GM04503 (cell line): ENCODE data around the gene NAPA.

Experiments used
- DNase-seq: peaks from one replicate; pipeline ENCODE4 v3.0.0-alpha.2; 2012; ENCODE audit warnings: low read depth

Gene NAPA

DNA sequence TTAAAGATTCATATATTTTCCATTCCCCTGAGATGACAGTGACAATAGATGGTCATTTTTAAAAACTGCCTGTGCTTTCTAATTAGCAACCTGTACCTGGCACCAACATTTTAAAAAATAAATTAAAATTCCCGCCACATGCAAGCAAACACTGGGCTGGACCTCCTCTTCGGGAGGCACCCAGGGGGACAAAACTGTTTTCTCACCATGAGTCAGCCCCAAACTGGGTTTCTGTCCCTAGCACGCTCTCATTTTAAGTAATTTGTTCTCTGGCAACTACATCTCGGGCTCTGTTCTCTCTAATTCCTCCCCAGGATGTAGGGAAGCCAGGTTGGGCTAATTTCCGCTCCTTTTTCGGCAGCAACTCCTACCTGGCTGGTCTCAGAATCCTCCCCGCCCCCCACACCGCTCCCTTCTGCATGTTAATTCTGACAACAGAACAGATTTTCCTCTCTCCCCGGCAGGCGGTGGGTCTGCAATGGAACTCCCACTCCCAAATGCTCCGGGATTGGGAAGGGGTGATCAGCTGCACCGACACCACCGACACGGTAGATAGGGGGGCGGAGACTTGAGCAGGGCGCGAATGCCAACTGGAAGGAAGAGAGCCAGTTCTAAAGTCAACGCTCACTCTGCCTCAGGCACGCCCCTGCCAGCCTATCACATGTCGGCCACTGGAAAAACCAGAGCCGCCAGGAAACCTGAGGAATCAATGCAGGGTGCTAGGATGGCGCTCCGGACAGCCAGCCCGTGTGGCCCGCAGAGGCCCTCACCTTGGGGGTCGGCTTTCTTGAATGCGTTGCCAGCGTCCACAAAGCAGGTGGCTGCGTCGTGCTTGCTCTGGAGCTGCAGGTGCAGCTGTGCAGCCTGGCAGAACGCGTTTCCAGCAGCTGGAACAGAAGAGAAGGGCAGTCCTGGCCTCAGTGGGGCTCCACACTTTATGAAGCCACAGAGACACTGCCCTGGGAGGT, 14.7 kb downstream of the NAPA start:
- no peak for DNase-seq

DNA sequence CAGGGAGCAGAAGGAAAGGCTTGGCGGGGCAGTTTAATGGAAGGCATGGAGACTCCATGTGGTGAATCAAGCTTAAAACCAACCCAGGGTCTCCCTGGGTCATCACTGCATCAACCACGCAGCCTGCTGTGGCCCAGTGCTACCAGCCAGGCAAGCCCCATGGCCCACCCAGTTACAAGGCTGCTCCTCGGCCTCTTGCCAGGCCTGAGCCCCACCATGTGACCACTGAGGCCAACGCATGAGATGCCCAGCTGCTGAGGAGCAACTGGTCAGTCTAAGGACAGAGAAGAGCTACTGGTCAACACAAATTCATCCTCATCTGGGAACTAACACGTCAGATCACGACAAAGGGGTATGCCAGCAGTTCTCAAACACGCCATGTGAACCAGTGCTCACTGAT, 15.5 kb downstream of the NAPA start:
- no peak for DNase-seq

- no peak for DNase-seq
These were observed 16.3 kb downstream of the NAPA start for GRCh38 chr19:47498561-47498960.

DNA sequence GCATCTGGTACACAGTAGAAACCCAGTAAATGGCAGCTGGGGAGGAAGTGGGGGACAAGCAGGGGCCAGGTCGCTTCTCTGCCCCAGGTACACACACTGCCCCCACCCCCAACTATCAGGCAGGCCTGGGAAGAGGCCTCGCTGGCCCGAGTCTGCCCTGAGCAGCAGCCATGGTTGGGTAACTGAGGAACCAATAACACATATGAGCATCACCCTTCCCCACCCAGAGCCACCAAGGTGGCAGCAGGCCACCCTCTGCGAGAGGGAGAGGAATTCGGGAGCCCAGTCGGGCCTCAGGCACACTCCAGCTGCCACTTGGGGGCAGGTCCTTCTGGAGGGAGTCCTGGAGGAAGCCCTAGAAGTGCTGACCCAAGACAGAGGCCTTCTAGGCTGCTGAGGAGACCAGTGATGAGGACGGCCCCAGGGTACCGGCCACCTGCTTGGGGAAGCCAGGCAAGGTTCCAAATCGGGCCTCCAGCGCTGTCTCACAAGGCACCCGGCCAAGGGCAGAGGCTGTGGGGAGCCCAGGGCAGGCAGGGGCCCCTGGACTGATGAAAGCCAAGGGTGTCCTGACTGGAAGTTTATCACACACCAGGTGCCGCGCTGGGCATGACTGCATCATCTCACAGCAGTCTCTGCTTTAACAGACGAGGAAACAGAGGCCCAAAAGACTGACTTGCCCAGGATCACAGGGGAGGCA, 16.9 kb downstream of the NAPA start:
- DNase-seq: no peak

DNA sequence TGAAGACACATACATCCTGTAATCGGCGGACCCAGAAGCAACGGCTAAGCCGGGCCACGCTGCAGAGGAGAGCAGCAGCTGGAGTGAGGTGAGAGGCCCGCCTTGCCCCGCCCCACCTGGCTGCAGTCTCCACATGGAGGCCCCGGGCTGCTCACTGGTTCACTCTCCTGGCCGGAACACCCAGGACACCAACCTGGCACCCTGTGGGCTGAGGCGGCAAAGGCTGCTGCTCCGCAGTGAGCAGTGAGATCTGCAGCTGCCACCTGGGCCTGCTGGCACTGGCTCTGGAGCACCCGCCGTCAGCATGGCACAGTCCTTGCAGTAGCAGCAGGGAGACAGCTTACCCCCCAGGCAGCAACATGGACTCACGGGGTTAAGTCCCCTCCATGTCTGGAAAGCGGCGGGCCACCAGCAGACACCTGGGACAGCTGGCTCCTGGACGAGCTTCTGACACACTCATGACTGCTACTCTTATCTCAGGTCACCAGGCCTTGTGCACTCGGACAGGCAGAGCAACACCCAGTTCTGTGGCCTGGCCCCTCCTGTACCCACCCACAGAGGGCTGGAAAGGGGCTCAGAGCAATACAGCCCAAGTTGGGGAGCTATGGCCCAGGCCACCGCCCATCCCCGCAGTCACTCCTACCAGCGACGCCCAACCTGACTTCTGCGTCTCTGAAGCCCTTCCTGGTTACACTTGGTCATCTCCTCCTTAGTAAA, 17.7 kb downstream of the NAPA start:
- no peak for DNase-seq

- DNase-seq: no peak
These were observed 19.1 kb downstream of the NAPA start for GRCh38 chr19:47495478-47496372.

DNA sequence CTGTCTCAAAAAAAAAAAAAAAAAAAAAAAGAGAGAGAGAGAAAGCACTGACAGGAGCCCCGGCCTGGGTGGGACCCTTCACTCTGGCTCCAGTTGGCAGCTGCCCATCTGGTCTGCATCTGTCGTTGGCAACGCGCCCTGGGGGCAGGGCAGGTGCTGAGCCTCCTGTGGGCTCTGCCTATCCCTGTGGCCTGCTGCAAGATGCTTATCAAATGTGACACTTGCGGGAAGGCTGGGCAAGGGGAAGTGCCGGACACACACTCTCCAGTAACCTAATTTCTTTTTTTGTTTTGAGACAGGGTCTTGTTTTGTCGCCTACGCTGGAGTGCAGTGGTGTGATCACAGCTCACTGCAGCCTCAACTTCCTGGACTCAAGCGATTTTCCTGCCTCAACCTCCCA, 20.1 kb downstream of the NAPA start:
- no peak for DNase-seq

GRCh38 chr19:47494211-47494547, 20.7 kb downstream of the NAPA start:
- no peak for DNase-seq

GRCh38 chr19:47493378-47494210, 21.3 kb downstream of the NAPA start:
- no peak for DNase-seq

DNA sequence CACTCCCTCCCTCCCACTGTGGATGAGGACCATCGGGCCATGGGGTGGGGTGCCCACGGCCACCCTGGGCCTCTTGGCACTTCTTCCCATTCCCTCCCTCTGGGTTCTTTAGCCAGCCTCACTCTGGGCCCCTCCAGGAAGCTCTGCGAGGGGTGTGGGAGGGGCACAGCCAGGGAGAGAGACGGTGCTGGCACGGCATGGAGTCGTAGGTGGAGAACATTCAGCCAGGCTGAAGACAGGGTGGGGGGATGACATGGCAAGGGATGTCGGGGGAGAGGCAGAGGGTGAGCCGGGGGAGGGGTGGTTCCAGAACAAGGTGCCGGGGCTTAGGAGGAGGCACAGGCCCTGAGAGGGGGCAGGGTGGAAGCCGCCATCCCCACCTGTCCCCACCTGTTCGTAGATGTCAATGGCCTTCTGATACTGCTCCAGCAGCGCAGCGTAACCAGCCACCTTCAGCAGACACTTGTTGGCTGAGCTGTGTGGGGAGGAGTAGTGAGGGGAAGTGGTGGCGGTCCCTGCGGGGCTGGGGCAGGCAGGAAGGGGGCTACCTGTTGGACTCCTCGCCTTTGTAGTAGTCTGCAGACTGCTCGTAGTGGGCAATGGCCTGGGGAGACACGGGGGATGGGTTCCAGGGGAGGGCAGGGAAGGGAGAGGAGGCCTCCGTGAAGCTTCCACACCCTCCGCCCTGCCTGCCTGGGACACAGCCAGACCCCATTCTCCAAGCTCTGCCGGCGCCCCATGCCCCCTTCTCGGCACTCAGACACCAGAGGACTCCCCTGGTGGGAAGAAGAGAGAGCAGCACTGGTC, 22.1 kb downstream of the NAPA start:
- DNase-seq: no peak

DNA sequence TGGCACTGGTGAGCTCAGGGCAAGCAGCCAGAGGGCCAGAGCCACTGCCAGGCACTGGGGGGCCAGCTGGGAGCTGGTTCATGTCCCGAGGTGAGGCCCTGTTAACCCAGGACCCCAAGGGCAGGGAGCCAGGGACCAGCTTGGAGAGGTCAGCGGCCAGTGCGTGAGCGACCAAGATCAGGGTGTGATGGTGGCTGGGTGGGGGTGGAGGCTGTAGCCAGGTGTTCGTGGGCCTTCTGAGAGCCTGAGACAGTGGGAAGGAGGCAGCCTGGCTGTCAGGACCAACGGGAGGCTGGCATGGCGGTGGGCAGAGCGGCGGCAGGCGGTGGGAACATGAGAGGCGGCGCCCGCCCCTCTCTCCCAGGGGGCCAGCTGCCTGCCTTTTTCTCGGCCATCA, 22.7 kb downstream of the NAPA start:
- DNase-seq: no peak

DNA sequence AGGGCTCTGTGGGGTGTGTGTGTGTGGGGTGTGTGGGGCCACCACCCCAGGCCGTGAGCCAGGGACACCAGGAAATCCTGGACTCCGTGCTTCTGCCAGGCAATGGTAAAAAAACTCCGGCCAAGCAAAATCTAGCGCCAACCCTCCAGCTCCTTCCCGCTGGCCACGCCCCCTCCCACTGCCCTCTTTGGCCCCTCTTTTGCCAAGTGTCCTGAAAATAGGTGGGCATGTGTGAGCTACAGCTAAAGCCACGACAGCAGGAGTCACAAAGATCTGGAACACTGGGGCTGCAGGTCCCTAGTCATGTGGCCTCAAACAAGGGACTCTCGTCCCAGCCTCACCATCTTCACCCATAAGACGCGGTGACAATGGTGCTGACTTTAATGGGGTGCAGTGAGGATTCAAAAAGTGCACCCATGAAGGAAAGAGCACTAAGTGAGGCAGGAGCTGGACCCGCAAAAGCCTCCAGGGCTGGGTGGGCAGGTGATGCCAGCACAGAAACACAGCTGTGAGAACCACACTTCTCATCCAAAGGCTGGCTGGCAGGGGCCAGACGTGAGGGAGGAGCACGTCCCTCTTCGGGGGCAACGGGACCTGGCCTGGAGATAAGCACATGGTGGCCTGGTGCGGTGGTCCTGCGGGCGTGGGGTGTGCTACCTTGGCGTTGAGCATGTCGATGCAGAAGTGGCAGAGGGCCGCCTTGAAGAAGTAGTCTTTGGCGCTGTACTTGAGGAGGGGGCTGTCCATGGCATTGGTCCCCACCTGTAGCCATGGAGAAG, 23.3 kb downstream of the NAPA start:
- no peak for DNase-seq

- no peak for DNase-seq
These were observed 24.0 kb downstream of the NAPA start for GRCh38 chr19:47490847-47491246.

GRCh38 chr19:47490031-47490430, 24.8 kb downstream of the NAPA start:
- no peak for DNase-seq

- DNase-seq: no peak
These were observed 25.6 kb downstream of the NAPA start for GRCh38 chr19:47489072-47489914.

DNA sequence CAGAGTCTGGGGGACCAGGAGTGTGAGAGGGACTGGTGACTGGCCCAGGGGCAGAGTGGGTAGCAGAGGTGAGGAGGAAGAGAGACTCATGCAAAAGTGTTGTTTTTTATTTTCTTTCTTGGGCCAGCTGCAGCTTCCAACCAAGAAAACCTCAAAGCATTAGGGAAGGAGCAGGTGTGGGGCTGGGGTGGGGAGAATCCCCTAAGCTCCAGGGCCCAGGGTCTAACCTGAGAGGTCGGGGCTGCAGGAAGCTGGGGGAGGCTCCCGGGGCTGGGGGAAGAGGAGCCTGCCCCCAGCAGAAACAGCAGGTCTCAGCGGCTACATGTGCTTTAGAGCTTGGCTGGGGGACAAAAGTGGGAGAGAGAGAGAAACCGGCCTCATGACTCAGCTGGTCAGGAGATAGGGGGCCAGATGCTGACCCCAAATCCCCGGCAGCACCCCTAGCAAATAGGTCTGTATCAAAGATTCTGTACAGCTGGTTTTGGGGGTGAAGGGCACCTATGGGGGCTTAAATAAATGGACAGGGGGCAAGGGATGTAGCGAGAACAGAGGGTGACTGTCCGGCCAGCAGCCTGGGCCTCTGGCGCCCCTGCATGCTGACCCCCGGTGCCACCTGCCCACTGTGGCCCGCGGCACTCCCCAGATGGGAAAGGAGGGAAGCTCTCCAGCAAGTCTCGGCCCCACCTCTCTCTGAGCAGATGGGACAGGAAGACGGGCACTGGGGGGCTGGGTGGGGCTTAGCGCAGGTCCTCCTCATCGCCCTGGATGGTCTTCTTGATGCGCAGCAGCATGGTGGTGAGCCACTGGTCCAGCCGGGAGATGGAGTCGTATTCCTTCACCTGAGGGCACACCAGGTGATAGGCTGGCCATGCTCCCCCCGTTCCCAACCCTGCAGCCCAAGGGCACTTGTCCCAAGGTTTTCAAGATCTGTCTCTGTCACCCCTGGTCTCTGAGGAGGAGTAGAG, 27.0 kb downstream of the NAPA start:
- DNase-seq: no peak

DNA sequence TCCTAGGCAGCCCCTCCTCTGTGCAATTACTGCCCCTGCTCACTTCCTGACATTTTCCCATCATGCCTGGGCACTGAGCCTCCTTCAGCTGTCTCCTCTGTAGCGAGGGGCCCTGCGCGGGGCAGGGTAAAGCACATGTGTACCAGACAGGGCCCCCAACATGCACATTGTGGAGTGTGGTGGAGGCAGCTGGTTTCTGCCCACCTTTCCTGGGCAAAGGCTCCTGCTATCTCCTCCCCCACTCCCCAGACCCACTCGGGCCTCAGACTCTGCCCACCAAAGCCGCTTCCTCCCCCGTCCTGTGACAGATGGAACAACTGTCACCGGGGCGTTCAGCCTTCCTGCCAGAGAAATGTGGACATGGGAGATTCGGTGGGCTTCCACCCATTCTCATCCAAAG, 28.0 kb downstream of the NAPA start:
- DNase-seq: no peak
